Naive B cell (primary cell): ENCODE results near the gene ERC2. TPM values are rescaled to one million over a fixed set of nuclear protein-coding genes. Genes with fewer than 3 reads are reported as not detected.

ENCODE experiments used
- ATAC-seq, 2 donors: fragments of 150-1000 bp; cut with Tn5 transposase; 2 replicates each; pipeline ENCODE4 v1.10.0; 2021; ENCODE audit warnings: low read depth in 2 of 2, mild to moderate bottlenecking in 2 of 2, moderate library complexity in 2 of 2
- DNase-seq: peaks from one replicate; pipeline ENCODE4 v3.0.0; 2022
- H3K27ac Mint-ChIP-seq, 6 donors: one replicate each; pipeline ENCODE4 v1.8.0; 2020 to 2022; ENCODE audit warnings: mild to moderate bottlenecking in 6 of 6, mixed read lengths in 6 of 6, moderate library complexity in 5 of 6, inconsistent platforms in 2 of 6
- H3K27me3 Mint-ChIP-seq, 3 donors: one replicate each; pipeline ENCODE4 v1.8.0; 2021 to 2022; ENCODE audit warnings: mixed read lengths in 3 of 3, mild to moderate bottlenecking in 1 of 3
- H3K36me3 Mint-ChIP-seq, 2 donors: one replicate each; pipeline ENCODE4 v1.8.0; 2020 to 2022; ENCODE audit warnings: mixed read lengths in 2 of 2, inconsistent platforms in 1 of 2, mild to moderate bottlenecking in 1 of 2
- H3K4me1 Mint-ChIP-seq, 3 donors: one replicate each; pipeline ENCODE4 v1.8.0; 2020 to 2022; ENCODE audit warnings: mixed read lengths in 3 of 3, inconsistent platforms in 1 of 3, mild to moderate bottlenecking in 1 of 3, moderate library complexity in 1 of 3
- H3K4me3 Mint-ChIP-seq, 8 donors: one replicate each; pipeline ENCODE4 v1.8.0; 2020 to 2022; ENCODE audit warnings: mild to moderate bottlenecking in 8 of 8, mixed read lengths in 8 of 8, moderate library complexity in 8 of 8, inconsistent platforms in 2 of 8
- H3K9me3 Mint-ChIP-seq, 7 donors: one replicate each; pipeline ENCODE4 v1.8.0; 2020 to 2022; ENCODE audit warnings: mixed read lengths in 7 of 7, mild to moderate bottlenecking in 5 of 7, inconsistent platforms in 2 of 7, moderate library complexity in 1 of 7
- polyA plus RNA-seq, 6 donors: library from polyadenylated mRNA; unstranded; fragments of 300-500 nt; fragmentation: Illumina TruSeq; gene quantifications; one replicate each; pipeline ENCODE4 v1.2.3, GENCODE V29; 2021; ENCODE audit warnings: low read depth in 6 of 6

Gene ERC2
- polyA plus RNA-seq, 6 donors from 2014 or later, result not detected

DNA sequence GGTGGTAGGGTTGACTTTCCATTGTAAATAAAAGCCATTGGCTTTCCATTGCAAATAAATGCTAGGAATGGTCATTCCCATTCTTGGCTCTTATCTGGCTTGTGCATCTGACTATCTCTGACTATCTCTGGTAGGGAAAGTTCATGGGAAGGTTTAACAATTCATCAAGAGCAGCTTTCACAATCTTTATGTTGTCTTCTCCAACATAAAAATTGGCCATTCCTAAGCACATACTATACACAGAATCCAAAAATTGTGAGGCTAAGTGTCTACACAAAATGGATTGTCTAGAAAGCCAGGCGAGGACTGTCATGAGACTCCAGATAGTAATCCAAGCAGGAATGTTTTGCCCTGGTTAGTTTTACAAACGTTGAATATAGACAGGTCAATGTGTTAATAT, 926.8 kb downstream of the ERC2 start:
- Mint-ChIP-seq H3K36me3 (no peaks in the 10 kb centered on the region), H3K4me1 (no peaks in the 10 kb centered on the region), H3K4me3 (no peak overlapping the region), H3K27ac (no peak overlapping the region), H3K27me3 (peaks cover 0 to 4% (median 3%) of the 10 kb centered on the region in 3 donors), H3K9me3 (peaks cover 0 to 3% (median 2%) of the 10 kb centered on the region in 7 donors)
- ATAC-seq (no peak), DNase-seq (no peak)

DNA sequence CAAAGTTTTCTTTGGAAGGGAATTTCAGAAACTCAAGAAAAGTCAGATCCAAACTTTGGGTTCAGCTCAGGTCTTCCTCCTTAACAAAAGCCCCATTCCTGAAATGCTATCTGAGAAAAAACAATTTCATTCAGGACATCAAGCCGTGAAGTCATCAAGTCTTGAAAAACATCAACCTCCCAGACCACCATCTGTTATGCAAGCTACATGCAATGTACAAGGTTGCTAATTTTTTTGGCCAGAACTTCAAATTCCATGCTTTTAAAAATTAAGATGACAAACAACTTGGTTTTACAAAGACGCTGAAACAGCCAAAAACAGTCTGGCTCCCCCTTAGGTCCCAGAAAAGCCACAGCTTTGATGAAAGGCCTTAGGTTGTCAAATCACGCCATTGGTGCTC, 927.3 kb downstream of the ERC2 start:
- no peak overlapping the region for H3K27ac Mint-ChIP-seq
- DNase-seq, result no peak
- ATAC-seq, result no peak
- no peaks in the 10 kb centered on the region for H3K36me3 Mint-ChIP-seq
- peaks cover 0 to 3% (median 0%) of the 10 kb centered on the region in 3 donors for H3K27me3 Mint-ChIP-seq
- H3K9me3 Mint-ChIP-seq, result peaks cover 0 to 3% (median 2%) of the 10 kb centered on the region in 7 donors
- H3K4me1 Mint-ChIP-seq, result no peaks in the 10 kb centered on the region
- H3K4me3 Mint-ChIP-seq, result no peak overlapping the region

GRCh38 chr3:55540579-55540978, 927.7 kb downstream of the ERC2 start:
- ATAC-seq, result no peak

DNA sequence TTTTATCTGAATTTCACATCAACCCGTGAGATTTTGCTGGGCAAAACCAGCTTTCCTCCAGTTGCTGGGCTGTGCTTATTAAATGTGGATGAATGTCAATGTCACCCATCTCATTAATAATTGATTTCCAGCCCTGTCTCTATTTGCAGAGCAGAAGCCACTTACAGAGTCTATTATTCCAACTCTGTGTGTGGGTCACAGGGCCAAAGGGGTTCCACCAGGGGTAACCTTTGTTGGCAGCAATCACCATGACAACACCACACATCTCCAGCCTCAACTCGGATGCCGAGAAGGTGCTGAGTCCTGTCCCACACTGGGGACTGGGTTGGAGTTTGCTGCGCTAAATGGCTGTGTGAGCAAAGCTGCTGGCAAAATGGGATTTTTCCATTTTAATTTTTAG, 930.1 kb downstream of the ERC2 start:
- H3K27ac Mint-ChIP-seq, result no peak overlapping the region
- no peaks in the 10 kb centered on the region for H3K27me3 Mint-ChIP-seq
- H3K4me1 Mint-ChIP-seq, result no peaks in the 10 kb centered on the region
- H3K4me3 Mint-ChIP-seq, result no peak overlapping the region
- ATAC-seq (no peak), DNase-seq (no peak)
- H3K9me3 Mint-ChIP-seq, result peaks cover 0 to 8% (median 0%) of the 10 kb centered on the region in 7 donors
- no peaks in the 10 kb centered on the region for H3K36me3 Mint-ChIP-seq

More at GRCh38 chr3:55540579-55540978, 927.7 kb downstream of the ERC2 start:
- peaks cover 0 to 3% (median 2%) of the 10 kb centered on the region in 7 donors for H3K9me3 Mint-ChIP-seq
- H3K27ac Mint-ChIP-seq, result no peak overlapping the region
- no peaks in the 10 kb centered on the region for H3K36me3 Mint-ChIP-seq
- H3K4me1 Mint-ChIP-seq, result no peaks in the 10 kb centered on the region
- H3K27me3 Mint-ChIP-seq, result peaks cover 0 to 3% (median 0%) of the 10 kb centered on the region in 3 donors
- no peak for DNase-seq
- H3K4me3 Mint-ChIP-seq, result no peak overlapping the region

DNA sequence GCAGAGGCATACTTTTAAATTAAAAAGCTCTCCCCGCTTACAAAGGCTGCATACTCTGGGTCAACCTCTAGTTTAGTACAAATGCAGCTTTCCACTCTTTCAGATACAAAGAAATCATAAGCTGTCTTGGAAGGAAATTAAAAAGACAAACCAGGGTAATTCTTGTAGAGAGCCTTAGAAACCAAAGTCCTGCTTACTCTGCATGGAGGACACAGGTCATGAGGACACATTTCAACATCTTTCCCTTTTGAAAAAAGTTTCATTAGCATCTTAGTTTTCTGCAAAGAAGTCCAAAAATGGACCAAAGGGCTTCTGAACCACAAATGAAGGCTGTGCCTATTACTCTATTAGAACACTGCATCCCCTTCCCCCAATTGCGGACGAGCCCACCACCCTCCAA, 930.7 kb downstream of the ERC2 start:
- Mint-ChIP-seq H3K9me3 (peaks cover 0 to 6% (median 0%) of the 10 kb centered on the region in 7 donors), H3K36me3 (no peaks in the 10 kb centered on the region), H3K27me3 (no peaks in the 10 kb centered on the region), H3K4me3 (no peak overlapping the region), H3K4me1 (no peaks in the 10 kb centered on the region), H3K27ac (no peak overlapping the region)
- no peak for ATAC-seq
- DNase-seq, result no peak

- Mint-ChIP-seq H3K4me1 (no peaks in the 10 kb centered on the region), H3K27ac (no peak overlapping the region), H3K27me3 (no peaks in the 10 kb centered on the region), H3K4me3 (no peak overlapping the region), H3K9me3 (peaks cover 0 to 6% (median 0%) of the 10 kb centered on the region in 7 donors), H3K36me3 (no peaks in the 10 kb centered on the region)
- ATAC-seq (no peak), DNase-seq (no peak)
Observed at GRCh38 chr3:55537129-55537528, 931.1 kb downstream of the ERC2 start.

DNA sequence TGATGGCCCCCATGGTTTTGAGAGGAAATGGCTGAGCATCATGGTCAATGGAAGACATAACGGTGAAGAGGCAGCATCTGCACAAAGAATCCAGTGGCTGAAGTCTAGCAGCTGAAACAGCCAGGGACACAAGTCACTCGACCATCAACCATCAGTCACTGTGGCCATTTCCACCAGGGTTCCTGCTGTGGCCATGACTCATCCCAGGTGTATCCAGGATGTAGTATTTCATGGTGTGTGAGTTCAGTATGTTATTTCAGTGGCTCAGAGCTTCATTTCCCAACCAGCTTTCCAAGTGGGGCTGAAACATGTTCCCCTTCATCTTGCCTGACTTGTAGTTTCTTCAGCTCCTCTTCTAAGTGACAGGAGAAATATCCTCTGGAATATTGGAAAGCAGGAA, 933.4 kb downstream of the ERC2 start:
- Mint-ChIP-seq H3K36me3 (no peaks in the 10 kb centered on the region), H3K4me3 (no peak overlapping the region), H3K27ac (peak overlapping the region in 1 of 6 donors; percentile 44), H3K27me3 (peaks cover 0 to 6% (median 0%) of the 10 kb centered on the region in 3 donors), H3K4me1 (no peaks in the 10 kb centered on the region), H3K9me3 (peaks cover 0 to 6% (median 0%) of the 10 kb centered on the region in 7 donors)
- ATAC-seq (no peak), DNase-seq (no peak)

DNA sequence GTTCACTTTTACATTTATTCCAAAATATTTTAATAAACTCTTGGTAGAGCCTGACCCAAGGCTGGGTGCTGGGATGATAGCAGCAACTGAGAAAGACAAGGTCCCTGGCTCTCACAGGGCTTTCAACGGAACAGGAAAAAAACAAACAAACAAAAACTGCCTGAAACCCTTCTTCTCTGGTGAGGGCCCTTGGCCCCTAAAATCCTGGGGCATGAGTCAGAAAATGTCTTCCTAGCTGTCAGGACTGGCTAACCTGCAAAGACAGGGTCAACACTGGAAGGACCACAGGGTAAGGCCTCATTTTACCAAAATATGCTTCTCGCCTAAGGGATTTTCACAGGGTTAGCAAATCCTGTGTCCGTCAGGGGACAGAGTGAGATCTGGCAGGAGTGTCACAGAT, 935.5 kb downstream of the ERC2 start:
- Mint-ChIP-seq H3K9me3 (peaks cover 0 to 6% (median 0%) of the 10 kb centered on the region in 7 donors), H3K4me1 (no peaks in the 10 kb centered on the region), H3K27ac (no peak overlapping the region), H3K27me3 (peaks cover 0 to 6% (median 0%) of the 10 kb centered on the region in 3 donors), H3K4me3 (no peak overlapping the region), H3K36me3 (no peaks in the 10 kb centered on the region)
- DNase-seq (no peak), ATAC-seq (no peak)

DNA sequence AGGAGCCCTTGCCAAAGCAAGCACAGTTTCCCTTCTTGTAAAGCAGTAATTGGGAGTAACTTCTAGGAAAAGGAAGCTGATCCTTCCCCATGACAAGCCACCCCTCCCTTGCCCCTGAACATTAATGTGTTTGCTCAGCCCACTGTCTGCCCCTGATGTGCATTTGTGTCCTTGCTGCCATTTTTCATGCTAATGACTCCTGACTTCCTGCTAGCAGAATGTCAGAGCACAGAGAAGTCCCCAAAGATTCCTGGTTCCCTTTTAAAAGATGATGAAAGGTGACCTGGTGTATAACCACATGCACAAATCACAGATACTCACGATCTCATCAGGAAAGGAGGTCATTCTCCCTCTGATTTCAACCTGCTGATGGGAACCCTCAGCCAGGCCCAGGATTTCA, 936.9 kb downstream of the ERC2 start:
- Mint-ChIP-seq H3K4me1 (no peaks in the 10 kb centered on the region), H3K27ac (no peak overlapping the region)
- DNase-seq, result no peak

DNA sequence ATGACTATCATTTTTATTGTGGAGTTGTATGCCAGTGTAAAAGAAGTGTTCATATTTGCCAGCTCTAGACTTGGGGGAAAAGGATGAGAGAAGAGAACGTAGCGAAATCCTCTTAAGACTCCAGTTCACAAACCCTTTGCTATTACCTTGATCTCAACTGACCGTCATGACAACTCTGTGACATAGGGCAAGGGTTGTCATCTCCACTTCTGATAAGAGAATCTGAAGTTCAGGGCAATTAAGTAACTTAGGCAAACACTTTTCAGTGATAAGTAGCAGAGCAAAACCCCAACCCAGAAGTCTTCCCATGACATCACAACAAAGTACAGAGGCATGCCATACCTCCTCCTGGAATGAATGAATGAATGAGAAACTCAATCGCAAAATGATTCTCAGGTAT, 940.9 kb downstream of the ERC2 start:
- Mint-ChIP-seq H3K4me3 (no peak overlapping the region), H3K27ac (no peak overlapping the region), H3K4me1 (no peaks in the 10 kb centered on the region), H3K36me3 (no peaks in the 10 kb centered on the region), H3K27me3 (peaks cover 0 to 6% (median 0%) of the 10 kb centered on the region in 3 donors), H3K9me3 (peaks cover 0 to 3% (median 2%) of the 10 kb centered on the region in 7 donors)
- DNase-seq (no peak), ATAC-seq (no peak)

More for the DNA sequence above, 936.9 kb downstream of the ERC2 start:
- Mint-ChIP-seq H3K27me3 (peaks cover 0 to 6% (median 0%) of the 10 kb centered on the region in 3 donors), H3K4me3 (no peak overlapping the region), H3K9me3 (peaks cover 0 to 6% (median 0%) of the 10 kb centered on the region in 7 donors), H3K36me3 (no peaks in the 10 kb centered on the region)
- ATAC-seq, result no peak

DNA sequence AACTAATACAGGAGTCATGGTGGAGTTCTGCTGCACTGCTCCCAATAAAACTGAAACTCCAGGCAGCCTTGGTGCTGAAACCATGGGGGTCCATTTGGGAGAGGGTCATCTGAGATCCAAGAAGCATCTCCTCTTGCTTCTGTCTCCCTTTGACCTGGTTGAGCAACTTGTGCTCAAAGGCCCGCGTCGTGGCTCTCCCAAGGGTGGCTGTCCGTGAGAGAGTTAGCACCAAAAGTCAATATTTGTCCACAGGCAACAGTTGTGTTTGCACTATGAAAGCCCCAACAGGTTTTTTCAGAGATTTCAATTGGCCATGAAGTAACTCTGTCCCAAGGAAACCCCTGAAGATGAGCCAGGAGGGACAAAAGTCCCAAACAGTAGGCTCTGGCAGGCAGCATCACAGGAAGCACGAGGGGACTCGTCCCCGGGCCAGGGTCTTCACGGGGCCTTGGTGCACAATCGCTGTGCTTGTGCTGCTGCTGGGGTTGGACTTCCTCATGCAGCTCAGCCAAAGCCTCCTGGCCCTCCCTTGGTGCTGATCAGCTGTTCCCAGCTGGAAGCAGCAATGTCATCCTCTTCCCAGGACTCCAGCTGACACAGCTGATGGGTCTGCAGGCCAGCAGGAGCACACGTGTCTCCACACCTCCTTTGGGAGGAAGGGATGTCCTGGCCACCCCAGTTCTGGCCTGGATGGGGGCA, 941.8 kb downstream of the ERC2 start:
- Mint-ChIP-seq H3K4me3 (no peak overlapping the region), H3K4me1 (peaks cover 0 to 1% (median 0%) of the 10 kb centered on the region in 3 donors), H3K9me3 (peaks cover 0 to 3% (median 2%) of the 10 kb centered on the region in 7 donors), H3K27ac (no peak overlapping the region), H3K36me3 (no peaks in the 10 kb centered on the region), H3K27me3 (peaks cover 0 to 6% (median 0%) of the 10 kb centered on the region in 3 donors)
- DNase-seq (no peak), ATAC-seq (no peak)

- ATAC-seq (no peak), DNase-seq (no peak)
- Mint-ChIP-seq H3K4me1 (peaks cover 0 to 1% (median 0%) of the 10 kb centered on the region in 3 donors), H3K27me3 (no peaks in the 10 kb centered on the region), H3K36me3 (no peaks in the 10 kb centered on the region), H3K9me3 (peaks cover 0 to 3% (median 2%) of the 10 kb centered on the region in 7 donors), H3K4me3 (no peak overlapping the region), H3K27ac (peak overlapping the region in 1 of 6 donors; percentile 58)
Observed at GRCh38 chr3:55525436-55525835, 942.8 kb downstream of the ERC2 start.

- H3K9me3 Mint-ChIP-seq, result peaks cover 0 to 3% (median 2%) of the 10 kb centered on the region in 7 donors
- DNase-seq, result no peak
- H3K27me3 Mint-ChIP-seq, result no peaks in the 10 kb centered on the region
- H3K27ac Mint-ChIP-seq, result no peak overlapping the region
- no peaks in the 10 kb centered on the region for H3K36me3 Mint-ChIP-seq
- no peak overlapping the region for H3K4me3 Mint-ChIP-seq
- no peak for ATAC-seq
- H3K4me1 Mint-ChIP-seq, result peaks cover 0 to 1% (median 0%) of the 10 kb centered on the region in 3 donors
Observed at GRCh38 chr3:55524565-55525244, 943.6 kb downstream of the ERC2 start.

GRCh38 chr3:55523471-55523870, 944.8 kb downstream of the ERC2 start:
- no peak for ATAC-seq
- Mint-ChIP-seq H3K27ac (no peak overlapping the region), H3K9me3 (peaks cover 0 to 3% (median 2%) of the 10 kb centered on the region in 7 donors), H3K27me3 (no peaks in the 10 kb centered on the region), H3K4me3 (no peak overlapping the region), H3K36me3 (no peaks in the 10 kb centered on the region), H3K4me1 (peaks cover 0 to 1% (median 0%) of the 10 kb centered on the region in 3 donors)
- no peak for DNase-seq
